Keratinocyte (primary cell): ENCODE data around the gene TSC22D4.
"Not testable (repeated sequence)": the region's sequence is repeated elsewhere in the genome, so short reads cannot be mapped to it uniquely, and the experiment has no call there.

ENCODE experiments used
- EZH2 ChIP-seq: IDR thresholded peaks from one replicate; pipeline ENCODE4 v1.6.1; 2012; ENCODE audit warnings: inconsistent platforms, mild to moderate bottlenecking, low read length, moderate library complexity
- TF ChIP-seq, protein P1 (sequence below), 3 experiments: IDR thresholded peaks in 1 of 3; conservative IDR thresholded peaks in 1 of 3; optimal IDR thresholded peaks in 1 of 3; 2 replicates in 2 of 3; 3 replicates in 1 of 3; pipeline versions ENCODE3 to v1.5.1; 2011; ENCODE audit warnings: low read length in 3 of 3, mild to moderate bottlenecking in 3 of 3, moderate library complexity in 2 of 3, control low read depth in 1 of 3, inconsistent platforms in 1 of 3; ENCODE audit not compliant: insufficient read depth in 2 of 3; ENCODE audit errors: extremely low read depth in 1 of 3

GRCh38 chr7:100521909-100522593, 43.0 kb upstream of the TSC22D4 start:
- TF ChIP-seq, protein P1, sequence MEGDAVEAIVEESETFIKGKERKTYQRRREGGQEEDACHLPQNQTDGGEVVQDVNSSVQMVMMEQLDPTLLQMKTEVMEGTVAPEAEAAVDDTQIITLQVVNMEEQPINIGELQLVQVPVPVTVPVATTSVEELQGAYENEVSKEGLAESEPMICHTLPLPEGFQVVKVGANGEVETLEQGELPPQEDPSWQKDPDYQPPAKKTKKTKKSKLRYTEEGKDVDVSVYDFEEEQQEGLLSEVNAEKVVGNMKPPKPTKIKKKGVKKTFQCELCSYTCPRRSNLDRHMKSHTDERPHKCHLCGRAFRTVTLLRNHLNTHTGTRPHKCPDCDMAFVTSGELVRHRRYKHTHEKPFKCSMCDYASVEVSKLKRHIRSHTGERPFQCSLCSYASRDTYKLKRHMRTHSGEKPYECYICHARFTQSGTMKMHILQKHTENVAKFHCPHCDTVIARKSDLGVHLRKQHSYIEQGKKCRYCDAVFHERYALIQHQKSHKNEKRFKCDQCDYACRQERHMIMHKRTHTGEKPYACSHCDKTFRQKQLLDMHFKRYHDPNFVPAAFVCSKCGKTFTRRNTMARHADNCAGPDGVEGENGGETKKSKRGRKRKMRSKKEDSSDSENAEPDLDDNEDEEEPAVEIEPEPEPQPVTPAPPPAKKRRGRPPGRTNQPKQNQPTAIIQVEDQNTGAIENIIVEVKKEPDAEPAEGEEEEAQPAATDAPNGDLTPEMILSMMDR (optimal IDR thresholded peaks at IDR 0.05 in 1 of 3, IDR thresholded peaks at IDR 0.05 in 1 of 3, conservative IDR thresholded peaks at IDR 0.05 in 1 of 3; ENCODE audit: extremely low read depth in 1 of 3, insufficient read depth in 2 of 3, low read length in 3 of 3), result not testable (repeated sequence)
- not testable (repeated sequence) for TF ChIP-seq EZH2
